ENCODE measurements around the gene FAM13A. TPM values are rescaled to one million over a fixed set of nuclear protein-coding genes. Genes with fewer than 3 reads are reported as not detected.

The FAM13A gene
- total and polyA plus RNA-seq, 10 donors = 2.7 to 24.9 (median 18.3) TPM

DNA sequence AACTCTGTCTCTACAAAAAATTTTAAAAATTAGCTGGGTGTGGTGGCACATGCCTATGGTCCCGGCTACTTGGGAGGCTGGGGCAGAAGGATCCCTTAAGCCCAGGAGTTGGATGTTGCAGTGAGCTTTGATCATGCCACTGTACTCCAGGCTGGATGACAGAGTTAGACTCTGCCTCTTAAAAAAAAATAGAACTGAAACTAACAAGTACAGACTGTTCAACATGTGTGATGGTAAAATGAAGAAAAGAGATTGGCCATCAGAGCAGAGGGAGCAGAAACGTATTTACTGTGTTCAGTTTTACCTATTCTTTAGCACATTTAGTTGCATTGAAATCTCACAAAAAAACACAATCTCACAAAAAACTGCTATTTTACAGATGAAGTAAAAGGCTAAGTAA lies 281.5 kb downstream of the FAM13A start:
- intact Hi-C loops (cut with DNase I; ENCODE audit: low total_unique reads) = no loop called here
- DNase-seq = no peak
- Histone ChIP-seq H3K36me3 (peaks cover 0 to 4% (median 0%) of the 10 kb centered on the region in 6 donors), H3K27ac (no peak overlapping the region), H3K4me3 (no peak overlapping the region), H3K27me3 (replicated peaks in 1 of 7) (no peaks in the 10 kb centered on the region), H3K9me3 (no peaks in the 10 kb centered on the region), H3K4me1 (no peaks in the 10 kb centered on the region)
- WGBS, 5 donors = 84 to 93% (median 86%) methylated on average over 2 of the region's 2 CpGs
- TF ChIP-seq POLR2A (IDR thresholded peaks at IDR 0.05) (no peak), POLR2AphosphoS5 (IDR thresholded peaks at IDR 0.05) (no peak)
- TF ChIP-seq, protein P1, sequence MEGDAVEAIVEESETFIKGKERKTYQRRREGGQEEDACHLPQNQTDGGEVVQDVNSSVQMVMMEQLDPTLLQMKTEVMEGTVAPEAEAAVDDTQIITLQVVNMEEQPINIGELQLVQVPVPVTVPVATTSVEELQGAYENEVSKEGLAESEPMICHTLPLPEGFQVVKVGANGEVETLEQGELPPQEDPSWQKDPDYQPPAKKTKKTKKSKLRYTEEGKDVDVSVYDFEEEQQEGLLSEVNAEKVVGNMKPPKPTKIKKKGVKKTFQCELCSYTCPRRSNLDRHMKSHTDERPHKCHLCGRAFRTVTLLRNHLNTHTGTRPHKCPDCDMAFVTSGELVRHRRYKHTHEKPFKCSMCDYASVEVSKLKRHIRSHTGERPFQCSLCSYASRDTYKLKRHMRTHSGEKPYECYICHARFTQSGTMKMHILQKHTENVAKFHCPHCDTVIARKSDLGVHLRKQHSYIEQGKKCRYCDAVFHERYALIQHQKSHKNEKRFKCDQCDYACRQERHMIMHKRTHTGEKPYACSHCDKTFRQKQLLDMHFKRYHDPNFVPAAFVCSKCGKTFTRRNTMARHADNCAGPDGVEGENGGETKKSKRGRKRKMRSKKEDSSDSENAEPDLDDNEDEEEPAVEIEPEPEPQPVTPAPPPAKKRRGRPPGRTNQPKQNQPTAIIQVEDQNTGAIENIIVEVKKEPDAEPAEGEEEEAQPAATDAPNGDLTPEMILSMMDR (IDR thresholded peaks at IDR 0.05 in 8 of 11, conservative IDR thresholded peaks at IDR 0.05 in 3 of 11) = no peak

DNA sequence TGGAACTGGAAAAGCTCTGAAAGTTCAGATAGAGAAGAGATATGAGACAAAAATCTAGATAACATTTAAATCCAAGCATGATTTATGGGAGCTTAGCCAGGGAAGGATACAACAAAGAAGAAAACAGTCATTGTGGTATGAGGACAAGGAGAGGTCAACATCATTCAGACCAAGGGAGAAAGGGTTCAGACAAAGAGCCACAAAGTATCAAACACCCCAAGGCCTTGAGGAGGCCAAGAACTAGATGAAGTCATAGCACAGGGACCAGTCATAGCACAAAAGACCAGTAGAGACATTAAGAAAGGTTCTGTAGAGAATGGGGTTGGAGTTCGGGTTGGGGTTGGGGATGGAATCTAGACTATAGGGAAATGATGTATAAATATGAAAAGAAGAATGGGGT lies 282.0 kb downstream of the FAM13A start:
- H3K27ac ChIP-seq = no peak overlapping the region
- intact Hi-C loops (cut with DNase I; ENCODE audit: low total_unique reads) = no loop called here
- H3K27me3 ChIP-seq (replicated peaks in 1 of 7) = no peaks in the 10 kb centered on the region
- H3K36me3 ChIP-seq = peaks cover 0 to 4% (median 0%) of the 10 kb centered on the region in 6 donors
- no peaks in the 10 kb centered on the region for H3K9me3 ChIP-seq
- no peak overlapping the region for H3K4me3 ChIP-seq
- no peaks in the 10 kb centered on the region for H3K4me1 ChIP-seq
- 91 to 100% (median 97%) methylated on average over 1 of the region's 1 CpG for WGBS, 5 donors
- TF ChIP-seq, protein P1 (IDR thresholded peaks at IDR 0.05 in 8 of 11, conservative IDR thresholded peaks at IDR 0.05 in 3 of 11) = no peak
- no peak for TF ChIP-seq POLR2A (IDR thresholded peaks at IDR 0.05)
- no peak for TF ChIP-seq POLR2AphosphoS5 (IDR thresholded peaks at IDR 0.05)
- DNase-seq = no peak

DNA sequence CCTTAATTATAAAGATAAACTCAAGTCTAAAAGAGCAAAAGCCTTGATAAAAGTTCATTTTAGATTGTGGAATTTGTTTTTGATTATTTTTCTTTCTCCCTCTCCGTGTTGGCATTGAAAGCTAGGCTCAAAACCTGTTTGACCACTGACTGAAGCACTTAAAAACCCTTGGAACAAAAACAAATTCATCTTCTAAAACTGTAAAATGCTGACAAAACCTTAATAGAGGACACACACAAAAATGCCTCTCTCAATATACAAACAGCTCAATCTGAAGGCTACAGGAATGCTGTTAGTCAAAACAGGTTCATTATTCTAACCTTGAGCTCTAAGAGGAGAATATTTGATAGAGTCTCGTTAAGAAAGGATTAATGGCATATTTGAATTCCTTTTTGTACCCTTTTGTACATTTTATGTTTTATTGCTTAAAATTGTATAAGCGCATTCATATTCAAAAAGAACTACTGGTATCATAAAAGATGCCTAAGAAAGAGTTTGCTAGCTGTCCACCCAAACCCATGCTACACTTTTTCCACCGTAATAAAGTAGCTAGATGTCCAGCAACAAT lies 285.0 kb downstream of the FAM13A start:
- no peak overlapping the region for H3K4me3 ChIP-seq
- no peak for DNase-seq
- no peaks in the 10 kb centered on the region for H3K27me3 ChIP-seq (replicated peaks in 1 of 7)
- no peaks in the 10 kb centered on the region for H3K4me1 ChIP-seq
- H3K27ac ChIP-seq = no peak overlapping the region
- intact Hi-C loops (cut with DNase I; ENCODE audit: low total_unique reads) = no loop called here
- peaks cover 0 to 9% (median 0%) of the 10 kb centered on the region in 6 donors for H3K36me3 ChIP-seq
- WGBS, 5 donors = 80 to 92% (median 86%) methylated on average over 4 of the region's 4 CpGs
- H3K9me3 ChIP-seq = no peaks in the 10 kb centered on the region
- TF ChIP-seq POLR2A (IDR thresholded peaks at IDR 0.05) = no peak
- TF ChIP-seq, protein P1 (IDR thresholded peaks at IDR 0.05 in 8 of 11, conservative IDR thresholded peaks at IDR 0.05 in 3 of 11) = no peak
- TF ChIP-seq POLR2AphosphoS5 (IDR thresholded peaks at IDR 0.05) = no peak

DNA sequence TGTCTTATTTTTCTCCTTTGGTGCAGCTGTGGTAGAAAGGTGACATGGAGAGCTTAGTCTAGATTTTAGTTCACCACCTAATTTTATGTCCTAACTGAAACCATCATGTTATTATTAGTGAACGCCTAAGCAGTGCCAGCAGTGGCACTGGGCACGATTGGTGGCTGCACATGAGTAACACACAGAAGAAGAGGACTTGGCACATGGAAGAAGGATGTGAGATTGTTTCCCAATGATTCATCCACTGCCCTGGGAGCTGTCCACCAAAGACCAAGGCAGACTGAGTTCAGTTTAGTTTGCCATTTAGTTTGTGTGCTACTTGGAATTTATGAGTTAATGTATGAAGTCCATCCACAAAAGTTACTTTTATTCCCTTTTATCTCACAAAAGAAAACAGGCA lies 291.3 kb downstream of the FAM13A start:
- 60 to 87% (median 76%) methylated on average over 2 of the region's 2 CpGs for WGBS, 5 donors
- TF ChIP-seq POLR2AphosphoS5 (IDR thresholded peaks at IDR 0.05) (no peak), POLR2A (IDR thresholded peaks at IDR 0.05) (no peak)
- TF ChIP-seq, protein P1 (IDR thresholded peaks at IDR 0.05 in 8 of 11, conservative IDR thresholded peaks at IDR 0.05 in 3 of 11) = no peak
- Histone ChIP-seq H3K27me3 (replicated peaks in 1 of 7) (no peaks in the 10 kb centered on the region), H3K4me1 (no peaks in the 10 kb centered on the region), H3K9me3 (no peaks in the 10 kb centered on the region), H3K36me3 (peaks cover 0 to 10% (median 0%) of the 10 kb centered on the region in 6 donors), H3K4me3 (no peak overlapping the region), H3K27ac (no peak overlapping the region)
- intact Hi-C loops (cut with DNase I; ENCODE audit: low total_unique reads) = no loop called here
- no peak for DNase-seq
